GM12892 (cell line): ENCODE results near the gene SHC3.

Experiments
- POLR2A ChIP-seq: IDR thresholded peaks from 2 replicates; pipeline ENCODE4 v1.6.1; 2011; ENCODE audit warnings: low read depth, low read length, control low read depth
- POLR2AphosphoS5 ChIP-seq: IDR thresholded peaks from 2 replicates; pipeline ENCODE4 v1.6.1; 2011; ENCODE audit warnings: low read depth, low read length, control low read depth
- TAF1 ChIP-seq: IDR thresholded peaks from 2 replicates; pipeline ENCODE4 v1.6.1; 2011; ENCODE audit warnings: low read depth, mild to moderate bottlenecking, control low read depth, low read length, borderline replicate concordance

DNA sequence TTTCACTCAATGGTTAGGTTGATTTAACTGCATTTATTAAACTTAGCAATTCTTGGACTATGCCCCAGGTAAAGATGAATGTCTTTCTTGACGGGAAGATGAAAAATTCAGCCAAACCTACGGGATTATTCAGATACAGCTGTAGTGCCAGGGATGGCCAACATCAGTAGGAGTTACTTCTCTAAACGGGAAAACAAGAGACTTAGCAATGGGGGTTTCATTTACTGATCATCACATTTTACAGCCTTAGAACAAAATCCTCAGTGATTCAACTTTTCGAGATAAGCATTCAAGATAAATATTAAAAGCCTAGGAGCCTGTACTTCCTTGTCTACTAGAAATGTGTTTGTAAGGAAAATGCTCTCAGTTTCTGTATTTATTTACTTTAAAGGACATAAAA, 141.3 kb downstream of the SHC3 start:
- TF ChIP-seq TAF1 (no peak), POLR2A (no peak), POLR2AphosphoS5 (no peak)
